Left cardiac atrium (tissue), 2 donors: ENCODE data around the gene ANXA4. TPM values are rescaled to one million over a fixed set of nuclear protein-coding genes. Genes with fewer than 3 reads are reported as not detected.

Experiments used
- total RNA-seq, 2 donors: library from RNA; stranded (reverse); fragmentation: NEBNext Ultra II Directional; extraction: Animal tissue kit (Norgen Biotek cat#: 25700); gene quantifications; one replicate each; pipeline ENCODE4 v1.2.1, GENCODE V29; 2021
- donor health status: DM: no; HTN: yes; CAD: no; lungs with severe emphysema.
- donor health status: DM: yes; HTN: yes; CAD: no.

The ANXA4 gene
- total RNA-seq, 2 donors from 2014 or later: 41.3 to 50.4 TPM

Other genes starting within 250 kb of the ANXA4 start
- gene AAK1, start 98.4 kb upstream of the ANXA4 start, total RNA-seq: 10 to 100 TPM; 44.0 to 64.7 TPM
- gene GMCL1, start 87.5 kb downstream of the ANXA4 start, total RNA-seq: 1 to 10 TPM; 4.8 to 7.1 TPM
- 10 to 100 TPM; 44.1 to 60.2 TPM for gene SNRNP27, start 151.8 kb downstream of the ANXA4 start, total RNA-seq
- gene MXD1, start 173.0 kb downstream of the ANXA4 start, total RNA-seq: 1 to 10 TPM; 6.2 to 9.6 TPM
- 1 to 10 TPM; 1.2 to 1.3 TPM for gene ASPRV1, start 219.5 kb downstream of the ANXA4 start, total RNA-seq